Brain microvascular endothelial cell (primary cell): ENCODE data around the gene SCUBE1.

Source experiments
- DNase-seq: peaks from one replicate; pipeline ENCODE4 v3.0.0-alpha.2; 2020
- H3K27ac ChIP-seq: fragments of 250-450 bp; sonication (Bioruptor Pico); 2 replicates; pipeline ENCODE4 v1.5.1; 2020; ENCODE audit warnings: mild to moderate bottlenecking, moderate library complexity
- H3K27me3 ChIP-seq: fragments of 250-450 bp; sonication (Bioruptor Pico); replicated peaks from 2 replicates; pipeline ENCODE4 v1.5.1; 2020; ENCODE audit warnings: mild to moderate bottlenecking
- H3K36me3 ChIP-seq: fragments of 250-450 bp; sonication (Bioruptor Pico); replicated peaks from 2 replicates; pipeline ENCODE4 v1.5.1; 2020; ENCODE audit warnings: mild to moderate bottlenecking
- H3K4me3 ChIP-seq: 2 replicates; pipeline ENCODE4 v1.5.1; 2011; ENCODE audit warnings: low read depth, mild to moderate bottlenecking, control low read depth, low read length, moderate library complexity
- CTCF ChIP-seq: IDR thresholded peaks from 2 replicates; pipeline ENCODE4 v1.5.1; 2011; ENCODE audit warnings: low read depth, mild to moderate bottlenecking, moderate library complexity, low read length, control low read depth, inconsistent platforms; ENCODE audit errors: missing control alignments
- in situ Hi-C: cut with HindIII; loops from 2 replicates; pipeline ENCODE4 v1.10.0; 2017; ENCODE audit warnings: low sequenced_read_pairs, low pct_ligation_motif_present

The SCUBE1 gene

GRCh38 chr22:43157874-43158546 lies 185.2 kb downstream of the SCUBE1 start:
- H3K36me3 ChIP-seq = peaks cover 43% of the 10 kb centered on the region
- DNase-seq = no peak
- H3K27me3 ChIP-seq = no peaks in the 10 kb centered on the region
- no peak for TF ChIP-seq CTCF
- no peak overlapping the region for H3K27ac ChIP-seq
- H3K4me3 ChIP-seq = no peak overlapping the region
- in situ Hi-C loops = no loop called here

- no peak for DNase-seq
- no peak overlapping the region for H3K27ac ChIP-seq
- no peaks in the 10 kb centered on the region for H3K27me3 ChIP-seq
- no peak for TF ChIP-seq CTCF
- in situ Hi-C loops = no loop called here
- peaks cover 33% of the 10 kb centered on the region for H3K36me3 ChIP-seq
- no peak overlapping the region for H3K4me3 ChIP-seq
These were observed 186.8 kb downstream of the SCUBE1 start for GRCh38 chr22:43156413-43156812.

- Histone ChIP-seq H3K4me3 (no peak overlapping the region), H3K27ac (no peak overlapping the region), H3K36me3 (peaks cover 29% of the 10 kb centered on the region), H3K27me3 (no peaks in the 10 kb centered on the region)
- no peak for TF ChIP-seq CTCF
- in situ Hi-C loops = no loop called here
- DNase-seq = no peak
These were observed 187.4 kb downstream of the SCUBE1 start for GRCh38 chr22:43155789-43156188.

- no peak overlapping the region for H3K27ac ChIP-seq
- H3K27me3 ChIP-seq = no peaks in the 10 kb centered on the region
- in situ Hi-C loops = no loop called here
- TF ChIP-seq CTCF = no peak
- H3K4me3 ChIP-seq = no peak overlapping the region
- peaks cover 21% of the 10 kb centered on the region for H3K36me3 ChIP-seq
- DNase-seq = no peak
These were observed 188.2 kb downstream of the SCUBE1 start for GRCh38 chr22:43154887-43155536.

GRCh38 chr22:43153899-43154298 lies 189.3 kb downstream of the SCUBE1 start:
- no peak for TF ChIP-seq CTCF
- peak overlapping the region; percentile 41 for H3K27ac ChIP-seq
- no peak for DNase-seq
- in situ Hi-C loops = no loop called here
- no peaks in the 10 kb centered on the region for H3K27me3 ChIP-seq
- H3K36me3 ChIP-seq = peaks cover 14% of the 10 kb centered on the region
- H3K4me3 ChIP-seq = peak overlapping the region; percentile 3
